H9 (cell line): Measurements from ENCODE around the gene PLEKHF1. TPM values are rescaled to one million over a fixed set of nuclear protein-coding genes. Genes with fewer than 3 reads are reported as not detected.

Experiments used
- DNase-seq: peaks from one replicate; pipeline ENCODE4 v3.0.0-alpha.2; 2017
- H2AFZ ChIP-seq: one replicate; pipeline ENCODE4 v1.6.1; 2013; ENCODE audit warnings: mild to moderate bottlenecking, low read length, control low read depth, moderate library complexity
- H2AK5ac ChIP-seq: 2 replicates; pipeline ENCODE4 v1.6.1; 2013; ENCODE audit warnings: low read length, control low read depth, mixed read lengths; ENCODE audit not compliant: insufficient read length
- H2BK120ac ChIP-seq: one replicate; pipeline ENCODE4 v1.6.1; 2013; ENCODE audit warnings: low read depth, mild to moderate bottlenecking, low read length, control low read depth, inconsistent platforms; ENCODE audit not compliant: poor library complexity, severe bottlenecking
- H2BK12ac ChIP-seq: 2 replicates; pipeline ENCODE4 v1.6.1; 2013; ENCODE audit warnings: low read length, control low read depth, mixed read lengths, low read depth; ENCODE audit not compliant: insufficient read length
- H2BK15ac ChIP-seq: 2 replicates; pipeline ENCODE4 v1.6.1; 2013; ENCODE audit warnings: low read depth, low read length, control low read depth
- H2BK20ac ChIP-seq: one replicate; pipeline ENCODE4 v1.6.1; 2013; ENCODE audit warnings: low read depth, mild to moderate bottlenecking, low read length, control low read depth, inconsistent platforms; ENCODE audit not compliant: poor library complexity, severe bottlenecking
- H2BK5ac ChIP-seq: 2 replicates; pipeline ENCODE4 v1.6.1; 2013; ENCODE audit warnings: low read length, control low read depth, mixed read lengths; ENCODE audit not compliant: insufficient read length
- H3K14ac ChIP-seq: 2 replicates; pipeline ENCODE4 v1.6.1; 2013; ENCODE audit warnings: low read length, control low read depth; ENCODE audit not compliant: insufficient read depth
- H3K18ac ChIP-seq: 2 replicates; pipeline ENCODE4 v1.6.1; 2013; ENCODE audit warnings: low read depth, mild to moderate bottlenecking, mixed read lengths, low read length, control low read depth; ENCODE audit not compliant: insufficient read length
- H3K23ac ChIP-seq: 2 replicates; pipeline ENCODE4 v1.6.1; 2013; ENCODE audit warnings: low read length, control low read depth, mixed read lengths, low read depth; ENCODE audit not compliant: insufficient read length
- H3K23me2 ChIP-seq: 2 replicates; pipeline ENCODE4 v1.6.1; 2013; ENCODE audit warnings: low read depth, mild to moderate bottlenecking, mixed read lengths, low read length, control low read depth; ENCODE audit not compliant: insufficient read length, poor library complexity, severe bottlenecking
- H3K27ac ChIP-seq: 2 replicates; pipeline ENCODE4 v1.5.1; 2013; ENCODE audit warnings: low read length, control low read depth, mixed read lengths, low read depth; ENCODE audit not compliant: insufficient read length
- H3K27me3 ChIP-seq: 2 replicates; pipeline ENCODE4 v1.6.1; 2013; ENCODE audit warnings: low read length, control low read depth, inconsistent platforms; ENCODE audit not compliant: insufficient read depth
- H3K4ac ChIP-seq: 2 replicates; pipeline ENCODE4 v1.6.1; 2013; ENCODE audit warnings: low read depth, mild to moderate bottlenecking, control low read depth, inconsistent platforms, low read length, moderate library complexity
- H3K4me1 ChIP-seq: 2 replicates; pipeline ENCODE4 v1.6.1; 2013; ENCODE audit warnings: low read length, control low read depth, inconsistent platforms; ENCODE audit not compliant: insufficient read depth
- H3K4me2 ChIP-seq: 2 replicates; pipeline ENCODE4 v1.6.1; 2013; ENCODE audit warnings: low read length, control low read depth, mixed read lengths; ENCODE audit not compliant: insufficient read length, insufficient read depth
- H3K56ac ChIP-seq: 2 replicates; pipeline ENCODE4 v1.6.1; 2013; ENCODE audit warnings: low read depth, mild to moderate bottlenecking, mixed read lengths, low read length, control low read depth; ENCODE audit not compliant: insufficient read length
- H3K79me1 ChIP-seq: 2 replicates; pipeline ENCODE4 v1.6.1; 2013; ENCODE audit warnings: low read depth, mild to moderate bottlenecking, moderate library complexity, low read length, control low read depth, inconsistent platforms; ENCODE audit not compliant: insufficient read depth, poor library complexity, severe bottlenecking
- H3K79me2 ChIP-seq: 2 replicates; pipeline ENCODE4 v1.6.1; 2013; ENCODE audit warnings: low read length, control low read depth, inconsistent platforms; ENCODE audit not compliant: insufficient read depth
- H3K9ac ChIP-seq: 2 replicates; pipeline ENCODE4 v1.6.1; 2013; ENCODE audit warnings: low read length, control low read depth, mixed read lengths; ENCODE audit not compliant: insufficient read length; ENCODE audit errors: extremely low read depth
- H3K9me3 ChIP-seq: one replicate; pipeline ENCODE4 v1.6.1; 2013; ENCODE audit warnings: low read depth, low read length, inconsistent platforms; ENCODE audit not compliant: control insufficient read depth
- H3T11ph ChIP-seq: one replicate; pipeline ENCODE4 v1.6.1; 2013; ENCODE audit warnings: mild to moderate bottlenecking, low read length, control low read depth, inconsistent platforms
- H4K20me1 ChIP-seq: one replicate; pipeline ENCODE4 v1.6.1; 2013; ENCODE audit not compliant: control insufficient read depth, insufficient read length, insufficient read depth
- H4K5ac ChIP-seq: 2 replicates; pipeline ENCODE4 v1.6.1; 2013; ENCODE audit warnings: low read depth, mild to moderate bottlenecking, mixed read lengths, low read length, control low read depth; ENCODE audit not compliant: insufficient read length
- H4K8ac ChIP-seq: replicated peaks from 2 replicates; pipeline ENCODE4 v1.6.1; 2013; ENCODE audit warnings: low read length, control low read depth, mixed read lengths, low read depth; ENCODE audit not compliant: insufficient read length
- H4K91ac ChIP-seq: 2 replicates; pipeline ENCODE4 v1.6.1; 2013; ENCODE audit warnings: low read depth, mild to moderate bottlenecking, moderate library complexity, mixed read lengths, low read length, control low read depth; ENCODE audit not compliant: insufficient read length
- H3K27ac Mint-ChIP-seq, 3 experiments: 2 replicates in 2 of 3; 3 replicates in 1 of 3; pipeline ENCODE4 v1.8.0; 2020 to 2021; ENCODE audit warnings: mixed read lengths in 3 of 3, mild to moderate bottlenecking in 1 of 3, moderate library complexity in 1 of 3
- H3K27me3 Mint-ChIP-seq: 2 replicates; pipeline ENCODE4 v1.8.0; 2021; ENCODE audit warnings: low read depth, mild to moderate bottlenecking, moderate library complexity, mixed read lengths
- H3K36me3 Mint-ChIP-seq, 3 experiments: 2 replicates in 2 of 3; 3 replicates in 1 of 3; pipeline ENCODE4 v1.8.0; 2020 to 2021; ENCODE audit warnings: low read depth in 3 of 3, mixed read lengths in 3 of 3; ENCODE audit not compliant: insufficient read depth in 1 of 3
- H3K4me1 Mint-ChIP-seq, 2 experiments: 2 replicates each; pipeline ENCODE4 v1.8.0; 2020; ENCODE audit warnings: mixed read lengths in 2 of 2
- H3K4me3 Mint-ChIP-seq, 2 experiments: 2 replicates in 1 of 2; 3 replicates in 1 of 2; pipeline ENCODE4 v1.8.0; 2020 to 2021; ENCODE audit warnings: mild to moderate bottlenecking in 2 of 2, mixed read lengths in 2 of 2, moderate library complexity in 1 of 2
- H3K9me3 Mint-ChIP-seq, 2 experiments: 2 replicates in 1 of 2; 3 replicates in 1 of 2; pipeline ENCODE4 v1.8.0; 2020; ENCODE audit warnings: mild to moderate bottlenecking in 2 of 2, mixed read lengths in 2 of 2, moderate library complexity in 1 of 2
- whole genome bisulfite sequencing: extraction: QIAGEN DNeasy Blood & Tissue Kit; methylation state at CpG from one replicate; pipeline ENCODE4 v1.1.7; 2013; ENCODE audit warnings: missing lambda C conversion rate, low lambda C conversion rate, mixed read lengths; ENCODE audit not compliant: insufficient read length; ENCODE audit errors: extremely low coverage; 5-methylcytosine and 5-hydroxymethylcytosine counted together
- total RNA-seq: library from RNA; stranded (reverse); gene quantifications from 2 replicates; pipeline ENCODE4 v1.2.1, GENCODE V29; 2021
- TF ChIP-seq, protein P1 (sequence below): fragments of 200-600 bp; sonication (generic); conservative IDR thresholded peaks from 3 replicates; pipeline ENCODE4 v1.8.0; 2021; ENCODE audit warnings: antibody characterized with exemption, mild to moderate bottlenecking

Gene PLEKHF1
- total RNA-seq, 1 experiment from 2014 or later = 4.9 TPM

DNA sequence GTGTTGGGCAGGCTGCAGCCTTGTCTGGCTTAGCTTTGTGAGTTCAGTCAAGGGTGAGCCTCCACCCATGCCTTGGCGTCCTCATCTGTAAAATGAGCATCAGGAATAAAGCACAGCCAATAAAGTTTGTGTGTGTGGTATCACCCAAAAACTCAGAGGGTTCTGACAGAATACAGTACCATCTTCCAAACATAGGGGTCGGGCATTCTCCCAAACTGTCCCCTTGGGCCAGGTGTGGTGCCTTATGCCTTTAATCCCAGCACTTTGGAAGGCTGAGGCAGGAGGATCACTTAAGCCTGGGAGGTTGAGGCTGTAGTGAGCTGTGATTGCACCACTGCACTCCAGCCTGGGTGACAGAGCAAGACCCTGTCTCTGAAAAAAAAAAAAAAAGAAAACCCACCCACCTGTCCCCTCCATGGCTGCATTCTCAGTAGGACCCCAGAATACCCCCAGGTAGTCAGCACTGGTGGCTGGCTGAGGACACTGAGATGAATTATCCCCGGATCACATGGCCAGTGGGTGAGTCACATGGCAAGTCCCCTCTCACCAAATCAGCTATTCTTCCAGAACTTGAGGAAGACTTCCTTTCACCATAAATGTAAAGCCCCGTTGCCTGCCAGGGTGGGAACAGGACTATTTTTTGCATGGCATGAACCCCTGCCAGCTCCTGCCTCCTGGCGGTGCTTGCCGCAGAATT lies 40.6 kb upstream of the PLEKHF1 start:
- TF ChIP-seq, protein P1, sequence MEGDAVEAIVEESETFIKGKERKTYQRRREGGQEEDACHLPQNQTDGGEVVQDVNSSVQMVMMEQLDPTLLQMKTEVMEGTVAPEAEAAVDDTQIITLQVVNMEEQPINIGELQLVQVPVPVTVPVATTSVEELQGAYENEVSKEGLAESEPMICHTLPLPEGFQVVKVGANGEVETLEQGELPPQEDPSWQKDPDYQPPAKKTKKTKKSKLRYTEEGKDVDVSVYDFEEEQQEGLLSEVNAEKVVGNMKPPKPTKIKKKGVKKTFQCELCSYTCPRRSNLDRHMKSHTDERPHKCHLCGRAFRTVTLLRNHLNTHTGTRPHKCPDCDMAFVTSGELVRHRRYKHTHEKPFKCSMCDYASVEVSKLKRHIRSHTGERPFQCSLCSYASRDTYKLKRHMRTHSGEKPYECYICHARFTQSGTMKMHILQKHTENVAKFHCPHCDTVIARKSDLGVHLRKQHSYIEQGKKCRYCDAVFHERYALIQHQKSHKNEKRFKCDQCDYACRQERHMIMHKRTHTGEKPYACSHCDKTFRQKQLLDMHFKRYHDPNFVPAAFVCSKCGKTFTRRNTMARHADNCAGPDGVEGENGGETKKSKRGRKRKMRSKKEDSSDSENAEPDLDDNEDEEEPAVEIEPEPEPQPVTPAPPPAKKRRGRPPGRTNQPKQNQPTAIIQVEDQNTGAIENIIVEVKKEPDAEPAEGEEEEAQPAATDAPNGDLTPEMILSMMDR = peak; percentile 30; the same call in 1 of the 3 replicates
- Histone ChIP-seq H4K5ac (no peak overlapping the region), H3K4me2 (no peak overlapping the region), H3K4me1 (no peaks in the 10 kb centered on the region), H4K8ac (no peak overlapping the region), H2AFZ (no peak overlapping the region), H3T11ph (no peak overlapping the region), H2BK12ac (no peak overlapping the region), H3K18ac (no peak overlapping the region), H3K27me3 (no peaks in the 10 kb centered on the region), H4K20me1 (no peaks in the 10 kb centered on the region), H3K9me3 (no peaks in the 10 kb centered on the region), H2BK15ac (no peak overlapping the region), H2BK5ac (no peak overlapping the region), H2BK120ac (no peak overlapping the region), H3K56ac (no peak overlapping the region), H3K23ac (no peak overlapping the region), H3K79me2 (no peaks in the 10 kb centered on the region), H3K27ac (no peak overlapping the region), H2AK5ac (no peak overlapping the region), H3K23me2 (no peaks in the 10 kb centered on the region), H2BK20ac (no peak overlapping the region), H3K14ac (no peak overlapping the region), H3K4ac (no peak overlapping the region), H3K79me1 (no peaks in the 10 kb centered on the region), H4K91ac (no peak overlapping the region), H3K9ac (no peak overlapping the region)
- no CpG with 5 or more reads among the region's 6 CpGs for WGBS
- Mint-ChIP-seq H3K4me1 (peaks cover 13 to 17% of the 10 kb centered on the region in 2 experiments), H3K4me3 (no peak overlapping the region), H3K36me3 (no peaks in the 10 kb centered on the region; a peak in 1 of 7 replicates), H3K27ac (peak overlapping the region in 2 of 3 experiments; percentile 81 to 84; a peak in 2 of 7 replicates), H3K27me3 (no peaks in the 10 kb centered on the region; the same call in 1 of the 2 replicates), H3K9me3 (no peaks in the 10 kb centered on the region)
- no peak for DNase-seq
